ENCODE measurements around the gene DHPS.

DHPS gene

DNA sequence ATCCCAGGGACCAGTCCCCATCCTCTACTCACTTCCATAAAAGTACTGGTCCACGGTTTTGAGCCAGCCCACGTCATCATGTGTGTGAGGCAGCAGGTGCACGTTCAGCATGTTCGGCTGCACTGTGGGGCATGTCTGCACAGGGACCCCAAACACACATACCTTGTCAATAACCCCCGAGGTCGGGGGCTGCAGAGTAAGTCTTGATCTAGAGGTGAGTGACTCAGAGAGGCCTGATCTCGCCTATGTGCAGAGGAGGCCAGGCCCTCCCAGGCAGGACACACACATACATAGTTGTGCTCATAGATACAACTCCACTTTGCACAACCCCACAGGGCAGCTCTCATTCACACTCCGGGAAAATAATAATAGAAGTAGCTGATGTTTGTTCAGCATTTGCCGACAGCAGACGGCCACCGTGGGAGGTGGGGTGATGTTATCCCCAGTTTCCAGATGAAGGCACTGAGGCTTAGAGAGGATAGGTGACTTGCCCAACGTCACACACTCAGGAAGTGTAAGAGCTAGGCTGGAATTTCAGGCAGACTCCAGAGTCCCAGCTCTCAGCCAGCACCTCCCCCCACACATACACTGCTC, 15.9 kb downstream of the DHPS start:
- Histone ChIP-seq H3K27me3 (ENCODE audit: insufficient read depth, poor library complexity, severe bottlenecking) (no peaks in the 10 kb centered on the region), H3K27ac (replicated peaks) (peak overlapping the region; percentile 85), H3K4me3 (replicated peaks; ENCODE audit: insufficient read depth, low read length) (peak overlapping the region; percentile 94)
- 0 out of 2 replicates have a peak, but pooled peaks have one; percentile 24 for TF ChIP-seq POLR2AphosphoS5 (IDR thresholded peaks at IDR 0.05; ENCODE audit: low read depth)
- TF ChIP-seq, protein P1, sequence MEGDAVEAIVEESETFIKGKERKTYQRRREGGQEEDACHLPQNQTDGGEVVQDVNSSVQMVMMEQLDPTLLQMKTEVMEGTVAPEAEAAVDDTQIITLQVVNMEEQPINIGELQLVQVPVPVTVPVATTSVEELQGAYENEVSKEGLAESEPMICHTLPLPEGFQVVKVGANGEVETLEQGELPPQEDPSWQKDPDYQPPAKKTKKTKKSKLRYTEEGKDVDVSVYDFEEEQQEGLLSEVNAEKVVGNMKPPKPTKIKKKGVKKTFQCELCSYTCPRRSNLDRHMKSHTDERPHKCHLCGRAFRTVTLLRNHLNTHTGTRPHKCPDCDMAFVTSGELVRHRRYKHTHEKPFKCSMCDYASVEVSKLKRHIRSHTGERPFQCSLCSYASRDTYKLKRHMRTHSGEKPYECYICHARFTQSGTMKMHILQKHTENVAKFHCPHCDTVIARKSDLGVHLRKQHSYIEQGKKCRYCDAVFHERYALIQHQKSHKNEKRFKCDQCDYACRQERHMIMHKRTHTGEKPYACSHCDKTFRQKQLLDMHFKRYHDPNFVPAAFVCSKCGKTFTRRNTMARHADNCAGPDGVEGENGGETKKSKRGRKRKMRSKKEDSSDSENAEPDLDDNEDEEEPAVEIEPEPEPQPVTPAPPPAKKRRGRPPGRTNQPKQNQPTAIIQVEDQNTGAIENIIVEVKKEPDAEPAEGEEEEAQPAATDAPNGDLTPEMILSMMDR (IDR thresholded peaks at IDR 0.05; ENCODE audit: insufficient read depth, low read length): no peak
- no peak for TF ChIP-seq SPI1 (IDR thresholded peaks at IDR 0.05; ENCODE audit: borderline replicate concordance, low read depth)
- TF ChIP-seq, protein P2, sequence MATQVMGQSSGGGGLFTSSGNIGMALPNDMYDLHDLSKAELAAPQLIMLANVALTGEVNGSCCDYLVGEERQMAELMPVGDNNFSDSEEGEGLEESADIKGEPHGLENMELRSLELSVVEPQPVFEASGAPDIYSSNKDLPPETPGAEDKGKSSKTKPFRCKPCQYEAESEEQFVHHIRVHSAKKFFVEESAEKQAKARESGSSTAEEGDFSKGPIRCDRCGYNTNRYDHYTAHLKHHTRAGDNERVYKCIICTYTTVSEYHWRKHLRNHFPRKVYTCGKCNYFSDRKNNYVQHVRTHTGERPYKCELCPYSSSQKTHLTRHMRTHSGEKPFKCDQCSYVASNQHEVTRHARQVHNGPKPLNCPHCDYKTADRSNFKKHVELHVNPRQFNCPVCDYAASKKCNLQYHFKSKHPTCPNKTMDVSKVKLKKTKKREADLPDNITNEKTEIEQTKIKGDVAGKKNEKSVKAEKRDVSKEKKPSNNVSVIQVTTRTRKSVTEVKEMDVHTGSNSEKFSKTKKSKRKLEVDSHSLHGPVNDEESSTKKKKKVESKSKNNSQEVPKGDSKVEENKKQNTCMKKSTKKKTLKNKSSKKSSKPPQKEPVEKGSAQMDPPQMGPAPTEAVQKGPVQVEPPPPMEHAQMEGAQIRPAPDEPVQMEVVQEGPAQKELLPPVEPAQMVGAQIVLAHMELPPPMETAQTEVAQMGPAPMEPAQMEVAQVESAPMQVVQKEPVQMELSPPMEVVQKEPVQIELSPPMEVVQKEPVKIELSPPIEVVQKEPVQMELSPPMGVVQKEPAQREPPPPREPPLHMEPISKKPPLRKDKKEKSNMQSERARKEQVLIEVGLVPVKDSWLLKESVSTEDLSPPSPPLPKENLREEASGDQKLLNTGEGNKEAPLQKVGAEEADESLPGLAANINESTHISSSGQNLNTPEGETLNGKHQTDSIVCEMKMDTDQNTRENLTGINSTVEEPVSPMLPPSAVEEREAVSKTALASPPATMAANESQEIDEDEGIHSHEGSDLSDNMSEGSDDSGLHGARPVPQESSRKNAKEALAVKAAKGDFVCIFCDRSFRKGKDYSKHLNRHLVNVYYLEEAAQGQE (IDR thresholded peaks at IDR 0.05; ENCODE audit: insufficient replicate concordance, low read depth): no peak
- peak in 1 of 2 experiments; percentile 12 for DNase-seq (ENCODE audit: low read depth in 1 of 2, low spot score in 1 of 2)

DNA sequence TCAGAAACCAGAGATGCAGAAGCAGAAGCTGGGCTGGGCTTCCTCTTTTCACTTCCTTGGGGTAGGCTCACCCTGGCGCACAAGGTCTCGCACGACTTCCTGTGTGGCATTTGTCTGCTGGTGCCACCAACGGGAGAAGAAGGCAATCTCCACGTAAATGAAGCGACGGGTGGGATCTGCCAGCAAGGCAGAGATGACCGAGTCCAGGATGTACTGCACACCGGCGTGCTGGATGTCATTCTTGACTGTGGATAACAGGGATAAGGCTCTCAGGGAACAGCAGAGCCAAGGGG, 16.5 kb downstream of the DHPS start:
- H3K4me3 ChIP-seq (replicated peaks; ENCODE audit: insufficient read depth, low read length): peak overlapping the region; percentile 94
- peak; percentile 83 to 98 for DNase-seq (ENCODE audit: low read depth in 1 of 2, low spot score in 1 of 2)
- peak overlapping the region; percentile 85 for H3K27ac ChIP-seq (replicated peaks)
- TF ChIP-seq SPI1 (IDR thresholded peaks at IDR 0.05; ENCODE audit: borderline replicate concordance, low read depth): peak; percentile 100
- TF ChIP-seq, protein P2 (IDR thresholded peaks at IDR 0.05; ENCODE audit: insufficient replicate concordance, low read depth): no peak
- TF ChIP-seq POLR2AphosphoS5 (IDR thresholded peaks at IDR 0.05; ENCODE audit: low read depth): peak; percentile 87
- TF ChIP-seq GABPA (IDR thresholded peaks at IDR 0.05; ENCODE audit: low read depth): peak; percentile 87
- no peaks in the 10 kb centered on the region for H3K27me3 ChIP-seq (ENCODE audit: insufficient read depth, poor library complexity, severe bottlenecking)

DNA sequence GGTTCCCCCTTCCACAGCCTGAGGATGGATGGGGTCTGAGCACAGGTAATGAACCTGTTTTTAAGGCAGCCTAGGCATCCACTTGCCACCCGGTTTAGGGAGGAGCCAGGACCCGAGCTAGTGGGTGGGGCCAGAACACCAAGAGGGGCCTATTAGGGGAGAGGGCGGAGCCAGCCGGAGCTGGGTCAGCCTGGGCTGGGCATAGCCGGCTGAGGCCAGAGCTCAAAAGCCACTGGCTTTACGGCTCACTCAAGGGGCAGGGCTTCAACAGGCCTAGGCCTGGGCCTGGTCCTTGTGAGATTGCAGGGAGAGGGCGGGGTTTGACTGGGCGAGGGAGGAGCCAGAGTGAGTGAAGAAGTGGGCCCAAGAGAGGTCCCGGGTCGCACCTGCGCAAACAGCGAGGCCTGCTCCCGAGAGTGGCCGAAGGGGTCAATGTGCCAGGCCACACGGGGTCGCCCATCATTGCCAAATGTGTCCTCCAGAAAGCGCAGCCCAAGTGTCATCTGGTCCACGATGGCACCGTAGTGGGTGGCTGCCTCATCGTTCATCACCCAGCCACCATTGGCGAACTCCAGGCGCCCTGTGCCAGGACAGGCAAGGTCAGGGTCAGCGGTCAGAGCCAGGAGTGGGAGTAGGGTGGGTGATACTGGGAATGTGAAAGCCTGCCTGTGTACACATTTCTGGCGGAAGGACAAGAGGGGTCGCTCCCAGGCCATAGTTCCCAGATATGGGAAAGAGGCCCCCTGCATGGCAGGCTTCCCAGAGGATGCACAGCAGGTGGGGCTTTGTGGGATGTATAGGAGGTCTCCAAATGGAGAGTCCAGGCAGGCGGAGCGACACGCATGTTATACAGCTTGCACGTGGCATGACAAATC, 17.0 kb downstream of the DHPS start:
- no peak for DNase-seq (ENCODE audit: low read depth in 1 of 2, low spot score in 1 of 2)
- no peak for TF ChIP-seq GABPA (IDR thresholded peaks at IDR 0.05; ENCODE audit: low read depth)
- no peak for TF ChIP-seq POLR2AphosphoS5 (IDR thresholded peaks at IDR 0.05; ENCODE audit: low read depth)
- TF ChIP-seq SPI1 (IDR thresholded peaks at IDR 0.05; ENCODE audit: borderline replicate concordance, low read depth): no peak
- TF ChIP-seq, protein P2 (IDR thresholded peaks at IDR 0.05; ENCODE audit: insufficient replicate concordance, low read depth): no peak
- TF ChIP-seq, protein P1 (IDR thresholded peaks at IDR 0.05; ENCODE audit: insufficient read depth, low read length): no peak
- Histone ChIP-seq H3K4me3 (replicated peaks; ENCODE audit: insufficient read depth, low read length) (no peak overlapping the region), H3K27me3 (ENCODE audit: insufficient read depth, poor library complexity, severe bottlenecking) (no peaks in the 10 kb centered on the region), H3K27ac (replicated peaks) (peak overlapping the region; percentile 85)
